ENCODE data around the gene RPL5. TPM values are rescaled to one million over a fixed set of nuclear protein-coding genes. Genes with fewer than 3 reads are reported as not detected.

RPL5 gene
- total and polyA plus RNA-seq, 2 donors (not counting 1 experiment from before 2014, with no cell fraction given), result 1,104 to 1,477 TPM

GRCh38 chr1:92872719-92873118, 40.9 kb downstream of the RPL5 start:
- Histone ChIP-seq H3K4me2 (replicated peaks; ENCODE audit: low read depth, low read length, poor library complexity, severe bottlenecking) (no peak overlapping the region), H3K79me2 (ENCODE audit: control insufficient read depth, insufficient read depth, low read length) (peaks cover 43% of the 10 kb centered on the region), H3K27ac (ENCODE audit: low read length in 2 of 2) (no peak overlapping the region), H3K4me3 (ENCODE audit: control extremely low read depth in 1 of 5, extremely low read depth in 1 of 5, insufficient read depth in 1 of 5, low read depth in 2 of 5, low read length in 4 of 5) (no peak overlapping the region), H2AFZ (ENCODE audit: insufficient read depth, low read depth, low read length, poor library complexity, severe bottlenecking) (no peak overlapping the region), H3K4me1 (ENCODE audit: control insufficient read depth in 2 of 2, insufficient read depth in 2 of 2, low read length in 2 of 2) (peaks cover 4 to 9% of the 10 kb centered on the region in 2 donors), H4K20me1 (ENCODE audit: control insufficient read depth, insufficient read depth, low read length, poor library complexity, severe bottlenecking) (peaks cover 17% of the 10 kb centered on the region), H3K36me3 (replicated peaks in 1 of 2; ENCODE audit: control extremely low read depth in 1 of 2, control insufficient read depth in 1 of 2, extremely low read depth in 1 of 2, insufficient read depth in 2 of 2, low read length in 1 of 2) (peaks cover 5 to 34% of the 10 kb centered on the region in 2 experiments), H3K9ac (ENCODE audit: low read length) (no peak overlapping the region), H3K9me3 (ENCODE audit: control extremely low read depth in 1 of 3, control insufficient read depth in 2 of 3, insufficient read depth in 1 of 3, low read length in 2 of 3) (peaks cover 0 to 6% (median 1%) of the 10 kb centered on the region in 3 donors), H3K27me3 (replicated peaks in 1 of 4; ENCODE audit: control extremely low read depth in 1 of 4, control insufficient read depth in 3 of 4, insufficient read depth in 4 of 4, low read length in 3 of 4) (no peaks in the 10 kb centered on the region)
- no peak for TF ChIP-seq CTCF (IDR thresholded peaks at IDR 0.05)
- TF ChIP-seq EZH2 (IDR thresholded peaks at IDR 0.05; ENCODE audit: borderline replicate concordance, insufficient read depth, low read depth, low read length, poor library complexity, severe bottlenecking), result no peak
- WGBS (ENCODE audit: insufficient coverage), result 100% methylated on average over 2 of the region's 2 CpGs
- no peak for DNase-seq
- peaks cover 14% of the 10 kb centered on the region for H3K4me1 Mint-ChIP-seq
- no peak for ATAC-seq (ENCODE audit: low read depth)
- ChIA-PET POLR2A (interaction anchor here (0.6 kb wide), 1 partner anchor 40 kb away, joined by 3 read pairs; no protein-coding TSS in a partner anchor), CTCF (interaction anchor here (1.3 kb wide), 1 partner anchor 10 kb away, joined by 4 read pairs; no protein-coding TSS in a partner anchor)
- H3K4me3 Mint-ChIP-seq, result no peak overlapping the region
- no peaks in the 10 kb centered on the region for H3K9me3 Mint-ChIP-seq (ENCODE audit: insufficient read depth)
- intact Hi-C loops (cut with micrococcal nuclease), result no loop called here
- no peaks in the 10 kb centered on the region for H3K27me3 Mint-ChIP-seq
- H3K27ac Mint-ChIP-seq, result no peak overlapping the region

- intact Hi-C loops (cut with micrococcal nuclease), result no loop called here
- no peak overlapping the region for H3K27ac Mint-ChIP-seq
- no CpG with 5 or more reads among the region's 2 CpGs for WGBS (ENCODE audit: insufficient coverage)
Observed at GRCh38 chr1:92874987-92875386, 43.1 kb downstream of the RPL5 start.

More at GRCh38 chr1:92874987-92875386, 43.1 kb downstream of the RPL5 start:
- TF ChIP-seq CTCF (IDR thresholded peaks at IDR 0.05), result no peak
- TF ChIP-seq EZH2 (IDR thresholded peaks at IDR 0.05; ENCODE audit: borderline replicate concordance, insufficient read depth, low read depth, low read length, poor library complexity, severe bottlenecking), result no peak
- Histone ChIP-seq H3K9me3 (ENCODE audit: control extremely low read depth in 1 of 3, control insufficient read depth in 2 of 3, insufficient read depth in 1 of 3, low read length in 2 of 3) (peaks cover 0 to 6% (median 1%) of the 10 kb centered on the region in 3 donors), H2AFZ (ENCODE audit: insufficient read depth, low read depth, low read length, poor library complexity, severe bottlenecking) (no peak overlapping the region), H3K27ac (ENCODE audit: low read length in 2 of 2) (no peak overlapping the region), H3K9ac (ENCODE audit: low read length) (no peak overlapping the region), H4K20me1 (ENCODE audit: control insufficient read depth, insufficient read depth, low read length, poor library complexity, severe bottlenecking) (peaks cover 29% of the 10 kb centered on the region), H3K4me2 (replicated peaks; ENCODE audit: low read depth, low read length, poor library complexity, severe bottlenecking) (no peak overlapping the region), H3K4me3 (ENCODE audit: control extremely low read depth in 1 of 5, extremely low read depth in 1 of 5, insufficient read depth in 1 of 5, low read depth in 2 of 5, low read length in 4 of 5) (no peak overlapping the region), H3K4me1 (ENCODE audit: control insufficient read depth in 2 of 2, insufficient read depth in 2 of 2, low read length in 2 of 2) (peaks cover 9 to 16% of the 10 kb centered on the region in 2 donors), H3K36me3 (replicated peaks in 1 of 2; ENCODE audit: control extremely low read depth in 1 of 2, control insufficient read depth in 1 of 2, extremely low read depth in 1 of 2, insufficient read depth in 2 of 2, low read length in 1 of 2) (peaks cover 5 to 28% of the 10 kb centered on the region in 2 experiments), H3K27me3 (replicated peaks in 1 of 4; ENCODE audit: control extremely low read depth in 1 of 4, control insufficient read depth in 3 of 4, insufficient read depth in 4 of 4, low read length in 3 of 4) (no peaks in the 10 kb centered on the region), H3K79me2 (ENCODE audit: control insufficient read depth, insufficient read depth, low read length) (peaks cover 60% of the 10 kb centered on the region)
- ChIA-PET POLR2A (no interaction called here), CTCF (interaction anchor here (0.6 to 1.9 kb wide), 2 partner anchors 114 to 119 kb away, joined by 4 to 5 read pairs; no protein-coding TSS in a partner anchor)
- no peaks in the 10 kb centered on the region for H3K9me3 Mint-ChIP-seq (ENCODE audit: insufficient read depth)
- H3K27me3 Mint-ChIP-seq, result no peaks in the 10 kb centered on the region
- ATAC-seq (ENCODE audit: low read depth) (no peak), DNase-seq (no peak)
- no peak overlapping the region for H3K4me3 Mint-ChIP-seq
- H3K4me1 Mint-ChIP-seq, result peaks cover 26% of the 10 kb centered on the region
